Hindlimb muscle (tissue), 1 donor: Measurements from ENCODE around the gene DLX4. TPM values are rescaled to one million over a fixed set of nuclear protein-coding genes. Genes with fewer than 3 reads are reported as not detected.
A peak's percentile ranks its signal among the peaks of the same experiment; 100 is the strongest.

Experiments
- DNase-seq: peaks from one replicate; pipeline ENCODE4 v3.0.0-alpha.2; 2013
- polyA plus RNA-seq: library from polyadenylated mRNA; unstranded; fragments of 120-200 nt; gene quantifications from one replicate; pipeline ENCODE4 v1.2.1, GENCODE V29; 2013; ENCODE audit not compliant: insufficient read length

The DLX4 gene
- polyA plus RNA-seq, 1 donor: 0.41 TPM

- DNase-seq: no peak
Measured at GRCh38 chr17:49987681-49988441, 18.9 kb downstream of the DLX4 start.

DNA sequence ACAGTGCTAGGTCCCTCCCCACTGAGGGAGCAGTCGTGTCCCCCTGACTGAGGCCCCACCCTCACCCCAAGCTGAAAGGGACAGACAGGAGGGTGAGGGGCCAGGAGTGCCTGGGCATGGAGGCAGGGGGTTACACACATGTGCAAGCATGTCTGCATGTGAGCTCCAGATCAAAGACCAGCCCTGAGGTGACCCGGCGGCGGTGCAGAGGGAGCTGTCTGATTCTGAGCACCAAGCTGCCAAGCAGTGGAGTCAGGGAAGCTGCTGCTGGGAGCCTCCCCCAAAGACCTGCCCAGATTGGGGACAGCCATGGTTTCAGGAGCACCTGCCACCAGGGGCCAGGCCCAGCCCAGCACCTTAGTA lies 20.5 kb downstream of the DLX4 start:
- no peak for DNase-seq

- no peak for DNase-seq
Measured at GRCh38 chr17:49990331-49990730, 21.3 kb downstream of the DLX4 start.

GRCh38 chr17:49990921-49991320 lies 21.9 kb downstream of the DLX4 start:
- DNase-seq: no peak

GRCh38 chr17:49991409-49991808 lies 22.4 kb downstream of the DLX4 start:
- DNase-seq: no peak

- no peak for DNase-seq
Measured at GRCh38 chr17:49992191-49992932, 23.4 kb downstream of the DLX4 start.

- no peak for DNase-seq
Measured at GRCh38 chr17:49992933-49993422, 24.0 kb downstream of the DLX4 start.

DNA sequence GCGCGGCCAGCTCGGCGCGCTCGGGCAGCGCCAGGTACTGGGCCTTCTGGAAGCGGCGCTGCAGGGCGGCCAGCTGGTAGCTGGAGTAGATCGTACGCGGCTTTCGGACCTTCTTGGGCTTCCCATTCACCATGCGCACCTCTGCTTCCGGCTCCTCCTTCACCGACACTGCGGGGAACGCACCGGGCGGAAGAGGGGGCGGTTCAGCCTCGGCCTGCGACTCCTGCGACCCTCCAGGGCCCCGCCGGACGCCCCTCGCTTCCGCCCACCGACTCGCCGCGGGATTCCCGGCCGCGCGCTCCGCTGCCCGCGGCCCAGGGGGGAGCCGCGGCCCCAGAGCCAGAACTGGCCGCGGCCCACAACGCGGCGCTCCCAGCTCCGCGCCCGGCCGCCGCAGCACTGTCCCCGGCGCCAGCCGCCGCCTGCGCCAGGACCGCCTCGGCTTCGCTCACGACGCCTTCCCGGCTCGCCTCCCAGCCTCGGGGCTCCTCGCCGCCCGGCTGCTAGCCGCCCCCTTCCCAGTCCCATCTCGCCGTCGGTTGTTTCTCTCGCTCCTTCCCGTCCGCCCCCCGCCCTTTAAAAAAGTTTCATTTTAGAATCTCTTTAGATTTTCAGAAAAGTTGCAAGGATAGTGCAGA lies 24.6 kb downstream of the DLX4 start:
- no peak for DNase-seq

DNA sequence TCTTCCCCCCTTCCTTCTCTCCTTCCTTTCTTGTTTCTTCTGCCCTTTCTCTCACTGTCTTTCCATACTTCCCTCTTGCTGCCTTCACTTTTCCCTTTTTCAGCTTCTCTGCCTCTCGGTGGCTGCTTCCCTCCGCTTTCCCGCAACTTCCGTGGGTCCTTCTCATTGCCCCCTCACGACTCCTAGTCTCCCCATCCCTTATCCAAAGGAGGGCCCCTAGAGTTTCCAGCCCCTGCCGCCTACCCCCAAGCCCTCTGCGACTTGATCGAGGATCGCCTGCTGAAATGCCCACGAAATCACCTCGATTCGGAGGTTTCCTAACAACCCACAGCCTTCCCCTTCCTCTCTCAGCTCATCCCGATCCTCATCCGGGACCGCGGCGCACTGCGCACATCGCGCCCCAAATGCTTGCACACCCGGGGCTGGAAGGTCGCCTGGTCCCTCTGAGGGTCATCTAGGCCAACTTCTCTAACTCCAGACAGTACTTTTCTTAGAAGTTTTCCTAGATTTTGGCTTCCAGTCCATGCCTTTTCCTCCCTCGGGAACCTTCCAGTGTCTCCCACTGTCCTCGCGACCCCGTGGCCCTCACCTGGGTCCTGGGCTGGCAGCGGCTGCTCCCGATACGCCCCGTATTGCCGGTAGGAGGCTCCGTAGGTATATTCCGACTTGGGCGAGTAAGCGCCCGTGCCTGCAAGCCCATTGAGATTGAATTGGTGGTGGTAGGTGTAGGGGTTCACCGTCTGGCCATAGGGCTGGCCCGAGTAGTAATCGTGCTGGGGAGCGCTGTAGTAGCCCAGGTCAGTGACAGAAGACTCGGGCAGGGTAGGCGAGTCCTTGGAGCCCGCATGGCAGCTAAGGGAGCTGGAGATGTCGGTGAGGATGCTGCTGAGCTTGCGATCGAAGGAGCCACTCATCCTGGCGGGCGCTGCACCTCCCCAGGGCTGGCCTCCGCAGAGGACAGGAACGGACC lies 25.4 kb downstream of the DLX4 start:
- DNase-seq: no peak

- DNase-seq: no peak
Measured at GRCh38 chr17:49995055-49995738, 26.2 kb downstream of the DLX4 start, which contains the start of gene DLX3. Gene DLX3, minus strand, starts transcription at chr17:49995224. Its CDS starts 226 bp downstream, at chr17:49994998.

DNA sequence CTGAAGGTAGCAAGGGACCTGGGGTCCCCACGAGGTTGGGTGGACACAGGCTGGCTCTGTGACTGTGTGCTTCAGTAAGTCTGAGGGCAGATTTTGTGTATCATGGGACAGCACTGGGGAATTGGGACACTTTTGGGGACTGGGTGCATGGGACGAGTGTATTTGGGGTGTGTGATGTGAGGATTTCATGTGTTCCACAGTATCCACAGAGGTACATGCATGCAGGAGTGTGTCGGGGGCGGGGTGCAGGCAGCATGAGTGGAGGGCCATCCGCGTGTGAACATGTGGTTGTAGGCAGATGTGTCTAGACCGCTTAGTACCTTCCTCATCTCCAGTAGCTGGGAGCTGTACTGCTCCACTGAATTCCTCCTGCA lies 27.1 kb downstream of the DLX4 start:
- no peak for DNase-seq

GRCh38 chr17:49996495-49997300 lies 27.7 kb downstream of the DLX4 start:
- peak; percentile 61 for DNase-seq

- DNase-seq: no peak
Measured at GRCh38 chr17:49997301-49997650, 28.3 kb downstream of the DLX4 start.

GRCh38 chr17:49997773-49998703 lies 29.0 kb downstream of the DLX4 start:
- DNase-seq: peak; percentile 82

DNA sequence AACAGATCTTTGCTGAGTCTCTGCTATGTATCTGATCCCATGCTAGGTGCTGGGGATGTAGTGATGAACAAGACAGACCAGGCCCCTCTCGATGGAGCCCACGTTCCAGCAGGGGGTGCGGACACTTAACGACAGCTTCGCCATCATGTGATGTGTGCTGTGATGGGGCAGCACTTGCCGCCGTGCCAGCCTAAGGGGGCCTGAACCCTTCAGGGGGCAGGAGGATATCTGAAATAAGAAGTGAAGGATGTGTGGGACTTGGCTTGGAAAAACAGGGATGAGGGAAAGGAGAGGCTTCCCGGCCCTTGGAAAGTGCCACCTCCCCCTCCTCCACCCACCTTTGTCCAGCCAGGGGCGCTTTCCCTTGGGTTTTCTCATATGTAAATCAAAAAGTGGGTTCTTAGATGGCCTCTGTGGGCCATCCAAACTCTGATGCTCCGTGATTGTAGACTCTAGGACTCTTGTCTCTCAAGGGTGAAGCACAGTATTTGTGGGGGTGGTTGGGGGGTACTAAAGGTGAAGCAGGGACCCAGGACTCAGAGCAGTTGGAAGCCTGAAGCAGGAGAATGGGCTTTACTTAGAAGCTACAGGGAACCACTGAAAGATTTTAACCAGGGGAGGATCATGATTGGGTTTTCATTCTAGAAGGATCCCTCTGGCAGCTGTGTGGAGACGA lies 30.0 kb downstream of the DLX4 start:
- no peak for DNase-seq

DNA sequence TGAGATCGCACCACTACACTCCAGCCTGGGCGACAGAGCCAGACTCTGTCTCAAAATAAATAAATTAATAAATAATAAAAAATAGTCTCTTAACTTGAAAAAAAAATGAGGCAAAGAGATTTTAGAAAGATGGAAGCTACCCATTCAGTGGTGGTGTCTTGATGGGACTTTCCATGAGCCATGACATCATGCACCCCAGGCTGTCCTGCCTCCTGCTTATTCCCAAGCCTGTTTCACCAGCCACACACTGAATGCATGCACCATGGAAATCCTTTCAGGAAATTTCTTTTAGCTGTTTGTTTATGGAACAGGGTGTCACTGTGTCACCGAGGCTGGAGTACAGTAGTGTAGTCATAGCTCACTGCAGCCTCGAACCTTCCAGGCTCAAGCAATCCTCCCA lies 34.9 kb downstream of the DLX4 start:
- DNase-seq: no peak

GRCh38 chr17:50009282-50009681 lies 40.3 kb downstream of the DLX4 start:
- DNase-seq: no peak

- no peak for DNase-seq
Measured at GRCh38 chr17:50013079-50013478, 44.1 kb downstream of the DLX4 start.

GRCh38 chr17:50014471-50015088 lies 45.6 kb downstream of the DLX4 start:
- no peak for DNase-seq
